ENCODE data around the gene KIF20B.
"Not testable (repeated sequence)": the region's sequence is repeated elsewhere in the genome, so short reads cannot be mapped to it uniquely, and the experiment has no call there.

KIF20B gene

GRCh38 chr10:89809766-89810165 lies 108.4 kb downstream of the KIF20B start:
- DNase-seq (ENCODE audit: low spot score) = no peak
- no peak for TF ChIP-seq CTCF (IDR thresholded peaks at IDR 0.05; ENCODE audit: extremely low read depth, missing control alignments)

DNA sequence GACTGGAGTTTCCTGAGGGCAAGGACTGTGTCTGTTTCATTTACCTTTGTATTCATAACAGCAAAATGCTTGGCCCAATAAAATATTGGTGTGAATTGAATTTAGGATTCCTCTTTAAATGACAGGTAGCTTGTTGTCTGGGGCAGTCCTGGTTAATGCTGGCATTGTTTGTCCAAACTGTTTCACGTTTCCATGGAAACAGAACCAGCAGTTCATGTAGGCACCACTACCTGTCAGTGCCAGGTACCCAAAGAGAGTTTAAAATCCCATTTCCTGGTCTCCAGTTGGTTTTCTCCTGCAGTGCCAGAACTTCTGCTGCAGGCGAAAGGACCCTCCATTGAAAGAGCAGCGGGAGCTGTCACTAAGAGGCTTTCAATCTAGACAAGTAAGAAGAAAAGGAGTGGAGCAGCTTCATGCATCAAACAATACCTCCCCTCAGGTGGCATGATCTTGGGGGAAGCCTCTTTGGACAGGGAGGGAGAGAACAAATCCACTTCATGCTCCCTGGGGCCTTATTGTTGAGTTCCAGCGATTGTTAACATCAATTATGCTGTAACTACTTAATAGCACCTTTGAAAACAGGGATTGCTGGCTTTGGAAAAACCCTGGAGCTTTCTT lies 109.6 kb downstream of the KIF20B start:
- no peak for DNase-seq (ENCODE audit: low spot score)
- no peak for TF ChIP-seq CTCF (IDR thresholded peaks at IDR 0.05; ENCODE audit: extremely low read depth, missing control alignments)

DNA sequence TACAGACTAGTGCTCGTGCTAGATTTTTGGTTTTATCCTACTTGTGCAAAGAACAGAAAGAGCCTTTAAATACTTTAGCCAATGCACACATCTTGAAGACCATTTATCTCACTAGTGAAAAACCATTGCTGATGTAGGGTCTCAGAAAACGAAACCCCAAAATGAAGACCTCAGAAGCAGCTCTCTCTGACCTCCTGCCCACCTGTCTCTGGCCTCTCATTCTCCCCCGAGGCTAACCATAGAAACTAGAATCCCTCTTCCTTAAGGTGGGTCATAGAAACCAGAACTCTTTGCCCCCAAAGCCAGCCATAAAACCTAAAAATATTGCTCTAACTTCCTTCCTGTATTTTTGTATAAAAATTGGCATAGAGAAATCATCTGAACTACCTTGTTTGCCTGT lies 112.2 kb downstream of the KIF20B start:
- DNase-seq (ENCODE audit: low spot score) = no peak
- TF ChIP-seq CTCF (IDR thresholded peaks at IDR 0.05; ENCODE audit: extremely low read depth, missing control alignments) = no peak

DNA sequence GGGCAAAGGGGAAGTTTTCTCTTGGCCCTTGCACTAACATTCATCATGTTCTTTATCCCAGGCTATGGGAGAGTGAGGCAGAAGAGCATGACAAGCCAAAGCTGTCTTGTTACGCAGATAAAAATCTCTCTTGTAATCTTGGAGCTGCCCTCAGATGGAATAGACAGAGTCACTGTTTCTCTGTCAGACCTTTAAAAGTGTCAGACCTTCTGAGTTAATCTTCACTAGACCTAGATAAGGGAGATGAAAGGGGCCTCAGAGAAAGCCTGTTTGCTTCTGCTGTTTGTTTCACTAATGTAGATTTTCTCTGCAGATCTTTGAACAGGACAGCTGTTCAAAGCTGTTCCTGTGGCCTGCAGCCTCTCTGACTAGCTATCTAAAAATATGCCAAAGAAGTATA lies 112.9 kb downstream of the KIF20B start:
- TF ChIP-seq CTCF (IDR thresholded peaks at IDR 0.05; ENCODE audit: extremely low read depth, missing control alignments) = no peak
- DNase-seq (ENCODE audit: low spot score) = no peak

GRCh38 chr10:89815049-89815853 lies 113.9 kb downstream of the KIF20B start:
- no peak for TF ChIP-seq CTCF (IDR thresholded peaks at IDR 0.05; ENCODE audit: extremely low read depth, missing control alignments)
- no peak for DNase-seq (ENCODE audit: low spot score)

DNA sequence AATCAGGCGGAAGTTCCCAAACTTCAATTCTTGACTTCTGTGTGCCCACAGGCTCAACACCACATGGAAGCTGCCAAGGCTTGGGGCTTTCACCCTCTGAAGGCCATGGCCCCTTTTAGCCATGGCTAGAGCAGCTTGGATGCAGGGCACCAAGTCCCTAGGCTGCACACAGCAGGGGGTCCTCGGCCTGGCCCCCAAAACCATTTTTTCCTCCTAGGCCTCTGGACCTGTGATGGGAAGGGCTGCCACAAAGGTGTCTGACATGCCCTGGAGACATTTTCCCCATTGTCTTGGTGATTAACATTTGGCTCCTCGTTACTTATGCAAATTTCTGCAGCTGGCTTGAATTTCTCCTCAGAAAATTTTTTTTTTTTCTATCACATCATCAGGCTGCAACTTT lies 117.6 kb downstream of the KIF20B start:
- DNase-seq (ENCODE audit: low spot score) = not testable (repeated sequence)

Data from GM20000 (cell line).